ENCODE data around the gene UNC5B. TPM values are rescaled to one million over a fixed set of nuclear protein-coding genes. Genes with fewer than 3 reads are reported as not detected.

Gene UNC5B
- total RNA-seq, 1 experiment from 2014 or later: 22.0 TPM

- Histone ChIP-seq H4K20me1 (ENCODE audit: insufficient read depth) (no peaks in the 10 kb centered on the region), H3K79me2 (ENCODE audit: insufficient read depth, low read length) (no peaks in the 10 kb centered on the region), H3K4me2 (ENCODE audit: low read length) (peak overlapping the region; percentile 75), H3K4me3 (replicated peaks in 1 of 2; ENCODE audit: low read depth in 1 of 2, low read length in 2 of 2) (no peak overlapping the region), H3K4me1 (ENCODE audit: control insufficient read depth in 1 of 2, insufficient read depth in 2 of 2, low read length in 2 of 2) (peaks cover 46 to 65% of the 10 kb centered on the region in 2 experiments), H3K27ac (ENCODE audit: low read depth, low read length) (peak overlapping the region; percentile 67), H3K9me2 (ENCODE audit: insufficient read depth) (no peaks in the 10 kb centered on the region), H3K36me3 (ENCODE audit: control insufficient read depth in 1 of 2, insufficient read depth in 2 of 2, low read length in 2 of 2) (no peaks in the 10 kb centered on the region), H3K9me3 (ENCODE audit: control insufficient read depth in 1 of 2, insufficient read depth in 1 of 2, low read depth in 1 of 2, low read length in 2 of 2) (no peaks in the 10 kb centered on the region), H3K27me3 (ENCODE audit: insufficient read depth, low read length) (no peaks in the 10 kb centered on the region), H3K9ac (ENCODE audit: low read length) (peak overlapping the region; percentile 12; the same call in 1 of the 2 replicates), H2AFZ (ENCODE audit: low read depth, low read length, poor library complexity, severe bottlenecking) (no peak overlapping the region)
- DNase-seq (ENCODE audit: low read depth, low spot score) (no peak), ATAC-seq (no peak)
- BruUV-seq (replicated peaks): no TSS peak
- CTCF ChIA-PET: interaction anchor here (1.1 to 1.9 kb wide), 2 partner anchors 24 to 342 kb away, joined by 4 to 7 read pairs; no protein-coding TSS in a partner anchor
- TF ChIP-seq YY1 (IDR thresholded peaks at IDR 0.05; ENCODE audit: extremely low read depth, insufficient replicate concordance, low read depth, low read length) (no peak), REST (IDR thresholded peaks at IDR 0.05; ENCODE audit: low read depth) (no peak)
- POLR2A ChIA-PET: interaction anchor here (1.0 kb wide), 1 partner anchor 10 kb away, joined by 3 read pairs; no protein-coding TSS in a partner anchor
- intact Hi-C loops (cut with micrococcal nuclease): no loop called here
- RAD21 ChIA-PET (ENCODE audit: low non-redundant PET in 1 of 2, low total read pairs in 2 of 2, uncharacterized antibody in 2 of 2, unreplicated experiment in 2 of 2): no interaction called here
Observed at GRCh38 chr10:71245420-71246325, 33.3 kb downstream of the UNC5B start.

Data from HCT116 (cell line).